Eye (tissue), 1 donor: ENCODE measurements around the gene CDK6.

Source experiments
- DNase-seq: peaks from one replicate; pipeline ENCODE4 v3.0.0-alpha.2; 2015

The CDK6 gene

GRCh38 chr7:92731335-92732063 is 104.9 kb downstream of the CDK6 start:
- no peak for DNase-seq

GRCh38 chr7:92730808-92731207 is 105.6 kb downstream of the CDK6 start:
- no peak for DNase-seq

GRCh38 chr7:92729751-92730150 is 106.6 kb downstream of the CDK6 start:
- no peak for DNase-seq

- DNase-seq: no peak
These were observed 107.2 kb downstream of the CDK6 start for GRCh38 chr7:92729172-92729571.

- DNase-seq: no peak
These were observed 108.6 kb downstream of the CDK6 start for GRCh38 chr7:92727755-92728154.

GRCh38 chr7:92725161-92725925 is 111.0 kb downstream of the CDK6 start:
- no peak for DNase-seq

GRCh38 chr7:92723943-92724342 is 112.4 kb downstream of the CDK6 start:
- DNase-seq: peak; percentile 17

GRCh38 chr7:92723205-92723604 is 113.2 kb downstream of the CDK6 start:
- peak; percentile 19 for DNase-seq

- no peak for DNase-seq
These were observed 113.8 kb downstream of the CDK6 start for GRCh38 chr7:92722541-92722940.

- DNase-seq: no peak
These were observed 115.6 kb downstream of the CDK6 start for GRCh38 chr7:92720604-92721350.

GRCh38 chr7:92717993-92718716 is 118.2 kb downstream of the CDK6 start:
- DNase-seq: no peak

GRCh38 chr7:92717623-92717992 is 118.8 kb downstream of the CDK6 start:
- DNase-seq: no peak

GRCh38 chr7:92716825-92717580 is 119.4 kb downstream of the CDK6 start:
- no peak for DNase-seq

GRCh38 chr7:92715963-92716362 is 120.4 kb downstream of the CDK6 start:
- DNase-seq: no peak

GRCh38 chr7:92714767-92715166 is 121.6 kb downstream of the CDK6 start:
- no peak for DNase-seq

- no peak for DNase-seq
These were observed 122.1 kb downstream of the CDK6 start for GRCh38 chr7:92714280-92714679.

- no peak for DNase-seq
These were observed 126.5 kb downstream of the CDK6 start for GRCh38 chr7:92709912-92710311.

GRCh38 chr7:92709150-92709549 is 127.2 kb downstream of the CDK6 start:
- DNase-seq: no peak

- DNase-seq: no peak
These were observed 128.0 kb downstream of the CDK6 start for GRCh38 chr7:92708111-92709042.

- DNase-seq: no peak
These were observed 128.9 kb downstream of the CDK6 start for GRCh38 chr7:92707435-92707834.

- no peak for DNase-seq
These were observed 129.8 kb downstream of the CDK6 start for GRCh38 chr7:92706563-92706962.
